ENCODE measurements around the gene TVP23C.
"Not testable (repeated sequence)": the region's sequence is repeated elsewhere in the genome, so short reads cannot be mapped to it uniquely, and the experiment has no call there.

Gene TVP23C

DNA sequence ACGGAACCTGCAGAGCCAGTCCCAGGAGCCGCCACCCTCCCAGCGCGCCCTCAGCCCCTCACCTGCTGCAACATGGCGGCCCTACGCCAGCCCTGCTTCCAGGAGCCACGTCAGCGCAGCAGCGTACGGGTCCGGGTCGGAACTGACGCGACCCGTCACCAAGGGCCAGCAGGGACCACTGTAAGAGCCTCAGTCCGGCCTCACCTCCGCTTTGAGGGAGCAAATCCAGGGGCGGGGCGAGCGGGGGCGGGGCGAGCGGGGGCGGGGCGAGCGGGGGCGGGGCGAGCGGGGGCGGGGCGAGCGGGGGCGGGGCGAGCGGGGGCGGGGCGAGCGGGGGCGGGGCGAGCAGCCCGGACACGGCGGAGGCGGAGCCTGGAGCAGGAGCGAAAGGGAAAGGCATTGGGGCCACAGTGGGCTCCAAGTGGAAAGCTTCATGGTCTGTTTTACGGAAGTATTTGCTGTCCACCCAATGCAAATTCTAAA lies at the start of gene TVP23C:
TVP23C (minus strand) TSS at position 109 of the 483 bp plus-strand sequence; CDS start at position 74, 35 bp downstream.
- DNase-seq, result peak; percentile 63 to 70

DNA sequence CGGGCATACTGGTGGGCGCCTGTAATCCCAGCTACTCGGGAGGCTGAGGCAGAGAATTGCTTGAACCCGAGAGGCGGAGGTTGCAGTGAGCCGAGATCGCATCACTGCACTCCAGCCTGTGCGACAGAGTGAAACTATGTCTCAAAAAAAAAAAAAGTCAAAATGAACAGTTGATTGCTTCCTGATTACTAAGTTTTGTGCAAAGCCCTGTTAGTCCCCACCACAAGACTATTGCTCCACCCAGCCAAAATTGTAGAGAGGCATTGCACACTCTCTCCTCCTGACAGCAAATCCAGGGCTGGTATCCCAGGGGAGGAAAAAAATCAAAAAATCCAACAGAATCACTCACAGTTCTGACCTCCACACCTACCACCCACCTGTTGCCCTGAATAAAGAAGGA lies 29.7 kb upstream of the TVP23C start:
- not testable (repeated sequence) for DNase-seq

DNA sequence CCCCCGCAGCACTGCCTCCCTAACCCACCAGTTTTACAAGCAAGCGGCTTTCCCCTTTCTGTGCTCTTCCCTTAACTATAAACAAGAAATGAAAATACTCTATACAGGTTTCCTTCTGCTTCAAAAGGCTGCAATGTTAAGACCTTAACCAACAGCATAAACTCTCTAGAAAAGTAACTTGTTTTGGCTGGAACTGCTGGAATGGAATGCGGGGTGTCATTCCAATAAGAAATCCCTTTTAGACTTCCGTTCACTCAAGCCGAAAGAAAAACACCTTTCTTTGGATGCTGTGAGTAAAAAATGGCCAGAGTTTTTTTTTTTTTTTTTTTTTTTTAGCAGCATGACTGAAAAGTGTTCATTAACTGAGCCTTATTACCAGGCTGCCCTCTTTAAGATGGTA lies 28.7 kb upstream of the TVP23C start:
- not testable (repeated sequence) for DNase-seq

DNA sequence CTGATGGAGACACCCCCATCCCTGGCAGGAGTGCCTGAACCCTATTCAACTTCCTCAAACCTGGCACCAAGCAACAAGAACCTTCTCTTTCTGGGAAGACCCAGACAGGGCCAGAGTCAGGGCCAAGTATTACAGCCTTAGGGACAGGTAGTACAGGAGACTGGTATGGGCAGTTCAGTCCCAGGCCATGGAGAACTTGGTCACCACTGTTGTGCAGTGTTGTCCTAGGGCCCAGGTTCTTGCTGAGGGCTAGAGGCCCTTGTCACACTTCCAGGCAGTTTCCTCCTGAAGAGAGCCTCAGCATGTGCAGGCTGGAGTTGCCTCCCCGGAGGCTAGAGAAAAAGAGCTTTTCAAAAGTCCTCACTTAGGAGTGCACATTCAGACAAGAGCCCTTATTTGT lies 27.6 kb upstream of the TVP23C start:
- DNase-seq, result not testable (repeated sequence)

DNA sequence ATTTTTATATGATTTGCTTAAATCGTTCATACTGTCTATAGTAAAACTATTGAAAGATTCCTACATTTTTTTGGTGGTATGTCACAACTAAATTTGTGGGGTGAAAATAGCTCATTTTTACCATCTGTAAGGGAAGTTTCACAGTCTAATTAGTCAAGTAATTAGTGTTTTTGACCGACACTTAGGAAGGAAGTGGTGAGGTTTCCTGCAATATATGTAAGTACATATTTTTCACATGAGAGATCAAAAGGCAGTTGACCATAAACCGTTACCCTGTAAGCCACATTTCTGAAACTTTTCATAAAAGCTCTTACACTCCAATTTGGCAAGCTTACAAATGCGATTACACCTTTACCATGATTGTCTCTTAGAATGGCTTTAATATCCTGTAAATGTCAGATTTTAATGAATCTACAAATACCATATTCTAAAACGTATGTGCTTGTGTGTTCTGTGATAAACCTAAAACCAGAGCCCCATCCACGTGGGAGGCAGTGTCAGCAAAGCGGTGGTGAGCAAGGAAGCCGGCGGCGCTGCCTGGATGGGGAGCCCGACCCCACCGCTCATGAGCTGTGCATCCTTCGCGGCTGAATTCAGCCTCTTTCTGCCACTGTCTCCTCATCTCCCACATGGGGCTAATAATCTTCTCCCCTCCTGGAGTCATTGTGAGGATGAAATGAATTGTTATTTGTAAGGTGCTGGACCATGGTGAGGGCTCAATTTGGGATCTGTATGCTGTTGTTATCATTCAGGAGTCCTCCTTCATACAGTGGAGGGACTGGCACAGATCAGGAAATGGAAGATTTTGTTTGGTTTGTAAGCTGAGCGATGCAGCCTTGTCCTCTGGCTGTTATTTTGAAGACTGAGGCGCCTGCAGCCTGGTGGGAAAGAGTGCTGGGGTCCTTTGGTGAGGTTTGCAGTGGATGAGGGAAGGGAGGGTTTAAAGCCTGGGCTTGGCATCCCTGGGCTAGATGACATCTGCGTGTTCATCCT lies 26.6 kb upstream of the TVP23C start:
- peak; percentile 3 to 8 for DNase-seq

DNA sequence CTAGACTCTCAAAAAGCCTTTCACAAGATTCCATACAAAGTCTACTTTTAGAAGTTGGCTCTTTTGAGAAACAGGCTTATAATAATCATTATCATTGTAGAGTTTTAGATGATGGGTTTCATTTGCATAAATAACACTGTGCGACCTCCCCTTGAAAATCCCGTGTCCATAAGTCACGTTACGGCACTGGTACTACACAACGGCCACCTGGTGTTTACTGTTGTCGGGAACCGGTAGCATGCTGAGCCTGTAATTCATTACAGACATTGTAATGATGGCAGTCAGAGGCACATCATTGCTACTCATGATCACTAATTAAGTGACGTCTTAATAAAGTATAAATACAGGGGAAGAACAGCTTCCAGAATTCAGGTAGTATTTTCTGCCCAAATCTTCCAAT lies 24.7 kb upstream of the TVP23C start:
- not testable (repeated sequence) for DNase-seq

DNA sequence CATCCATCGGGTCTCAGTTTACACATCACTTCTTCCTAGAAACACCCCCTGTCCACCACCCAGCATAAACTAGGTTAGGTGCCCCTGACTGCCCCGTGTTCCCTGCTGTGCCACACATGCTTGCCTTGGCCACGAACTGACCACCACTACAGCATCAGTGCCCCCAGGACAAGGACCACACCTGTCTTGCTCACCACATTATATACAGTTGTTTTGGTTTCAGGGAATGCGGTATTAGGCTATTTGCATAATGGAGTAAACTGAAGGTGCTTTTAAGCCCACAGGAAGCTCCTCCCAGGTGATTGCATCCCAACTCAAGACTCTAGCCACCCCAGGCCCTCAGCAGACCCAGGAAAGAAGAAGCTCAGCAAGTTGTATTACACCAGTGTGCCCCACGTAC lies 20.0 kb upstream of the TVP23C start:
- DNase-seq, result not testable (repeated sequence)

DNA sequence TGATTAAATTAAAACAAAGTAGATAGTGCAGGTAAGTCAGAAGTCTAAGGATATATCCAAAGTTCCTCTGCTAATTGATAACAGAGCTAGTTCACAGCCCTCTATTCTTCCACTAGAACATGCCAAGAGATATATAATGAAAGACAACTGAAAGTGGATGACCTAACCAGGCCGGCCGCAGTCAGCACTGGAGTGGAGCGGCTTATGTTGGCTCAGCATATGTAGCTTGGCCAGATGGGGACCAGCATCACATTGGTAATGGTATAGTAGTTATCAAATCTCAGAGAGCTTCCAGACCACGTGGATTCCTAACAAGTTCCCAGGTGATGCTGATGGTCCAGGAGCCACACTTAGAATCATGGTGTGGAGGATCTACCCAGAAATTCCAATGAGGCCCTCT lies 18.2 kb upstream of the TVP23C start:
- DNase-seq, result not testable (repeated sequence)

DNA sequence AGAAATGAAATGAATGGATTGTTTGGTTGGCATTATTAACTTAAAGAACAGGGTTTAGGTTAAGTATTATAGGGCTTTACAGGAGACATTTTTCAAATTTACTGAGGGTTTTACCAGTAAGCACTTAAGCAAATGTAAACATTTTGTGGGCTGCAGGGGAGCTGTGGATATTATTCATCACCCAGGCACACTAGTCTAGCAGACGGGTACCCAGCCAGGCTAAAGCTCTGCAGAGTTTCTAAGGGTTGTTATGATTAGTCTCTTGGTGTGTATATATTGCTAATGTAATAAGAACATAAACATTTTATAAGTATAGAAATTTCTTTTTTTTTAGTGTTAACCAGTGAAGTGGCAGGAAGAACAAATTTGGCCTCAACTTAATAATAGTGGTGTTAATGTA lies 13.6 kb upstream of the TVP23C start:
- DNase-seq, result not testable (repeated sequence)

DNA sequence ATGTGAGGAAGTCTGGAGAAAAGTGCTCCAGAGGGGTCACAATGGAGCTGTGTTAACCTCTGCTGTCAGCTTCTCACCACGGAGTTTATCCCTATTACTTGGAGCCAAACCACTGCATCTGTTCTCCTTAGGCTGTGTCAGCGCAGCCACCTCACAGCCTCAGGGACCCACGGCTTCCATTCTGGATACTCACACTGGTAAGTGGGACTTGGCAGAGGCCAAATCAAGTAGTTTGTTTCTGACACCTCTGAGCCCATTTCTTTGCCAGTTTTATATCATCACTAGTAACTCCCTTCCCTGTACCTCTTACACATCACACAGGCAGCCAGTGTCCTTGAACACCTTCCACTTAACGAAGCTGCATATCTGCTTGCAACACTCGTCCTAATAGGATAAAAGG lies 11.4 kb upstream of the TVP23C start:
- DNase-seq, result not testable (repeated sequence)

DNA sequence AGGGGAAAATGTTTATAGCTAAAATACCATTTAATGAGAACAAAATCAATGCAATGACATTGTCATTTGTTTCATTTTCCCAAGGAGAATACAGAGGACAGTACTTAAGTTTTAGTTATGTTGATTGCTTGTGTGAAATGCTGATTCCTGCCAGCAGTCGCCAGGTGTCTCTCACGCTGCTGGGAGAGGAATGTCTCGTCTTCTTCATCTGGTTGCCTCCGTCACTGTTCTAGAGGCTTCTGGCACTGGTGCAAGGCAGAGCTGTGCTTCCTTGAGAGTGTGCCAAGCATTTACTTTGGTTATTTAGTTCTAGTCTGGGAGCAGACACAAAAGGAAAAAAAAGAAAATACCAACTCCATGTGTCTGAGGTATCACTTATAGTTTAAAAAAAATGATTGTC lies 10.6 kb upstream of the TVP23C start:
- not testable (repeated sequence) for DNase-seq

DNA sequence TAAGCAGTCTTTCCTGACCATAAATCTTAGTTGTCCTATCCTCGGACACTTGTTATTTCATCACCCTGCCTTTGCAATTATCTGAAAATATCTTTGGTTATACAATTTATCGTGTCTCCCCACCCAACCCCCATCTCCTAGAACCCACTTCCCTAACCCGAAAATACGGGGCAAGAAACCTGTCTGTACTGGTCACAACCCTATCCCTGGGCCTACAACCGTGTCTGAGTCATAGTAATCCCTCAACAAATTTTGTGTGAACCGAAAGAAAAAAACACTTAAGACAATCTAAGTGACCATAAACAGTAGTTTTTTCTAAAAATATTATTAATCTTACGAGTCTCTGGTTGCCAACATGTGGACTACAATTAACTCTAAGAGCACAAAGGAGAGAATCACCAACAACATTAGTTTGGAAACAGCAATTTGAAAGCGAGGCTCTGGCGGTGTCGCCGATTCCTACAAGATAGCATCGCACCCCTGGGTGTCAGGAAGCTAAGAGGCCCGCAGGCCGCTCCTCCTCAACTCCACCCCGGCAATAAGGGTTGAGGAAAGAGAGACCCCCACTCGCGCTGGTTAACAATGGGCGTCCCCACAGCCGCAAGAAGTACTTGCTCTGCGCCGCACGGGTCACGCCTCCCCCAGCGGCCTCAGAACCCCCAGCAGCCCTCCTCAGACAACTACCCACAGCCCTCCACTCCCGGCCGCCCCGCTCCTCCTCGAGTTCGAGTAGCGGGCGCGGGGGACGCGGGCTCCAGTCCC lies 489 bp downstream of the TVP23C start:
- DNase-seq, result peak in 1 of 2 experiments; percentile 0

DNA sequence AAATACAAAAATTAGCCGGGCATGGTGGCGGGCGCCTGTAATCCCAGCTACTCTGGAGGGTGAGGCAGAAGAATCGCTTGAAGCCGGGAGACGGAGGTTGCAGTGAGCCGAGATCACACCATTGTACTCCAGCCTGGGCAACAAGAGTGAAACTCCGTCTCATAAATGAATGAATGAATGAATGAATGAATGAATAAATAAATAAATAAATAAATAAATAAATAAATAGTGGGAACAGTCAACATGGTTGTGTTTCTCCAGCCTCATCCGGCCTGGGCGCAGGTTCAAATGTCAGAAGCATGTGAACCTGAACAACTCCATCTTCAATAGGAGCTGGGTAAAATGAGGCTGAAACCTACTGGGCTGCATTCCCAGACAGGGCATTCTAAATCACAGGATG lies 1.8 kb downstream of the TVP23C start:
- not testable (repeated sequence) for DNase-seq

DNA sequence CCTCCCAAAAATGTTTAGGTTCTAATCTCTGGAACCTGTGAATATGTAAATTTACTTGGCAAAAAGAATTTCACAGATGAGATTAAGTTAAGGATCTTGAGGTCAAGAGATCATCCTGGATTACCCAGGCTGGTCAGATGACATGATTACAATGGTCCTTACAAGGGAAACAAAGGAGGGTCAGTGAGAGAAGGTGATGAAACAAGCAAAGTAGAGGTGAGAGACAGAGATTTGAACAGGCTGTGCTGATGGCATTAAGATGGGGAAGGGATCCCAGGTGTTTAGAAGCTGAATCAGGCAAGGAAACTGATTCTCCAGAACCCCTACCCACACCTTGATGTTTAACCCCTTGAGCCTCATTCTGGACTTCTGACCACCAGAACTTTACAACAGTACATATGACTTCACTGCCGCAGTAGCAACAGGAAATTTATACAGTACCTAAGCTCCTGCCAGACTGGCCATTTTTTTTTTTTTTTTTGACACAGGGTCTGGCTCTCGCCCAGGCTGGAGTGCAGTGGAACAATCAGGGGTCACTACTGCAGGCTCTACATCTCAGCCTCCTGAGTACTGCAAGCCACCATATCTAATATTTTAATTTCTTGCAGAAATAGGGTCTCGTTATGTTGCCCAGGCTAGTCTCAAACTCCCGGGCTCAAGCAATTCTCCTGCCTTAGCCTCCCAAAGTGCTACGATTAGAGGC lies 4.7 kb downstream of the TVP23C start:
- not testable (repeated sequence) for DNase-seq

DNA sequence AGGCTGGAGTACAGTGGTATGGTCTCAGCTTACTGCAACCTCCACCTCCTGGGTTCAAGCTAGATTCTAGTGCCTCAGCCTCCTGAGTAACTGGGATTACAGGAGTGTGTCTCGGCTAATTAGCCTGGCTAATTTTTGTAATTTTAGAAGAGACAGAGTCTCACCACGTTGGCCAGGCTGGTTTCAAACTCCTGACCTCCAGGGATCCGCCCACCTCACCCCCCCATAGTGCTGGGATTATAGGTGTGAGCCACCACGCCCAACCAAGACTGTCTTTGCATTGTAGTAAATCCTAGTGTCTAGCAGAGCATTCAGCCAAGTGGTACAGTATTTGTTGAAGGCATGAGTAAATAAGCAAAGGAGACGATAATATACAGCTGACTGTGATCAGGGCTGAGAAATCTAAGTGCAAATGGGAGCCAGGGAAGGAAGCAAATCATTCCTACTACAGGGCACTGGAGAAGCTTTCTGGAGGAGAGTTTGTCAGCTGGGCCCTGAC lies 5.9 kb downstream of the TVP23C start:
- not testable (repeated sequence) for DNase-seq

DNA sequence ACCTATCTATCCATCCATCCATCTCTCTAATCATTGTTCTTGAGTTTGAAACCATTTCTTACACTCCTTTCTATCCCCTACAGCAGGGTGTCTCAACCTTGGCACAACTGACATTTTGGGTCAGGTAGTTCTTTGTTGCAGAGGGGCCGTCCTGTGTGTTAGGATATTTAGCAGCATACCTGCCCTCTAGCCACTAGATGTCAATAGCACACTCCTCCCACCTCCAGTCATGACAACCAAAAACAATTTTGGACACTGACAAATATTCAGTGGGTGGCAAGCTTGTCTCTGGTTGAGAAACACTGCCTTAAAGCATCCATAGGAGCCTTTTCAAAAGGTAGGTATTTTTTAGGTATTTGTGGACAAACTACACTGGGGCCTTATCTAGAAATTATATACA lies 10.4 kb downstream of the TVP23C start:
- DNase-seq, result not testable (repeated sequence)

DNA sequence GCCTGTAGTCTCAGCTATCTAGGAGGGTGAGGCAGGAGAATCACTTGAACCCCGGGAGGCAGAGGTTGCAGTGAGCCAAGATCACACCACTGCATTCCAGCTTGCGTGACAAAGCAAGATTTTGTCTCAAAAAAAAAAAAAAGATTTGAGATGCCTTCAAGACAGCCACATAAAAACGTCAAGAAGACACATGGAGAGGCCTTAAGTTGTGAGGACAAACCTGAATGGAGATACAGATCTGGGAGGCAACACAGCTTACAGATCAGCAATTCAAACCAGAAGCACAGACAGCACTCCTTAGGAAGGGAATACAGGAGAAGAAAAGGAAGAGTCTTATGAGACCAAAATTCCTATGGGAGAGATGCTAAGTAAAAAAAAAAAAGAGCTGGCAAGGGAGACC lies 13.7 kb downstream of the TVP23C start:
- DNase-seq, result not testable (repeated sequence)

DNA sequence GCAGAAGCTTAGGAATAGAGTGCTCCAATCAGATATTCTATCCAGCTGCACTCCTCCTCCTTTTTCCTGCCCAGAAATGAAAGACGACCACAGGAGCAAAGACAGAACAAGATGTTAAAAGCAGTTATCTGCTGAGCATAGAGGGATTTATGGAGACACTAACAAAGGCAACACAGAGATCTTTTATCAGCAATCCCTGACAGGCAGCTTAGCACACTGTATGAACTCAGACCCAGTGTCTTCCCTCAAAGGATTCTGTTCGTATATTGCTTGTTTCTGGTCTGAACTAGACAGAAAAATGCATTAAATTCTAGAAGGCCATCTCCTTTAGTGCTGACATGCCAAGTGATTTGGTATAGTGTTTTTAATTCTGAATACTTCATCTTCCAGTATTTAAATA lies 16.7 kb downstream of the TVP23C start:
- not testable (repeated sequence) for DNase-seq

DNA sequence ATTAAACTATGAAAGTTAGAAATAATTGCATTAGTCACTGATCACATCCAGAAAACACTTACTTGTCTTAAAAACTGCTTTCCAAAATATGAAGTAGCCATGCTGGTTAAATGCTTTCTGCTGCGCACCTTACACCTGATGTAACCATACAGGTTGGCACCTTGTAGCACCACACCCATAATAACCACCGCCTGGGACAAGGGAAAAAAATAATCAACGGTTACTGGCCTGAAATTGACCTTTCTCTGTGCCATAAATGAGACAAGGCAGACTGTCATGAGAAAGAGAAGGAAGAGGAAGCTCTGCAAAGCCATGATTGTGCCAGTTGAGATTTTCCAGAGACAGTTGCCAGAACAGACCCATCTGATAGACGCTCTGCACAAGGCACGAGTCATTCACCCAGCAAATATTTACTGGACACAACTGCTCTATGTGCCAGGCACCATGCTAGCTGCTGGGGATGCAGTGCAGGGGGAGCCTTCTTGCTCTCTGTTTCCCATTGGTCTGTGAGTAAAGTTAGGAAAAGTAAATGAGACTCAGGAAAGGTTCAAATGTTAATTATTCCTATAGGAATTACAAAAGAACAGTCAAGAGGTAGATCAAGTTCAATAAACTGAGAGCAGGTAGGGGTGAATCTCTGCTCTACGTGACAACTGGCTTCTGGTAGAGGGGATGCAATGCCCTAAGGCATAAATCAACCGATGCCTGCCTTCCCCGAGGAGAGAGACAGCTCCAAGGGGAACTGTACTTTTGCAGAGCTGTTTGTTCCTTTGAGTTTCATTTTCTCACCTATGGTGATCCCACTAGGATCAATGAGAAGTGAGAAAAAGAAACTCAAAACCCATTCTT lies 22.7 kb downstream of the TVP23C start:
- DNase-seq, result not testable (repeated sequence)

DNA sequence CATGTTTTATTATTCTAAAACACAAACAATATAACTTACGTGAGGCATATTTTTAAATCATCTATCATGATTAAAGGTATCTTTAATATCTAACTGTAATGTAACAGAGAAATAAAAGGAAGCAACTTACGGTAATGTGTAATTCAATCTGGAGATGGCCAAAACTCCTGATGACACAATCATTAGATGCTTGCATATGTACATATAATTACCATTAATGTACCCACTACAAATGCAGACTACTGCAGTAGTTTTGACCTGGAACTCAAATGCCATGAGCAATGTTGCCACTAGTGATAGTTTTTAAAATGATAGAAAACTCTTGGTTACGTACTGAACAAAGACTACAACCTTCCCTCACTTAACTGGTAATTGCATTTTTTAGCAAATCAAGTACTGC lies 30.2 kb downstream of the TVP23C start:
- DNase-seq, result not testable (repeated sequence)
